ENCODE data around the gene ZNF433.

DNA sequence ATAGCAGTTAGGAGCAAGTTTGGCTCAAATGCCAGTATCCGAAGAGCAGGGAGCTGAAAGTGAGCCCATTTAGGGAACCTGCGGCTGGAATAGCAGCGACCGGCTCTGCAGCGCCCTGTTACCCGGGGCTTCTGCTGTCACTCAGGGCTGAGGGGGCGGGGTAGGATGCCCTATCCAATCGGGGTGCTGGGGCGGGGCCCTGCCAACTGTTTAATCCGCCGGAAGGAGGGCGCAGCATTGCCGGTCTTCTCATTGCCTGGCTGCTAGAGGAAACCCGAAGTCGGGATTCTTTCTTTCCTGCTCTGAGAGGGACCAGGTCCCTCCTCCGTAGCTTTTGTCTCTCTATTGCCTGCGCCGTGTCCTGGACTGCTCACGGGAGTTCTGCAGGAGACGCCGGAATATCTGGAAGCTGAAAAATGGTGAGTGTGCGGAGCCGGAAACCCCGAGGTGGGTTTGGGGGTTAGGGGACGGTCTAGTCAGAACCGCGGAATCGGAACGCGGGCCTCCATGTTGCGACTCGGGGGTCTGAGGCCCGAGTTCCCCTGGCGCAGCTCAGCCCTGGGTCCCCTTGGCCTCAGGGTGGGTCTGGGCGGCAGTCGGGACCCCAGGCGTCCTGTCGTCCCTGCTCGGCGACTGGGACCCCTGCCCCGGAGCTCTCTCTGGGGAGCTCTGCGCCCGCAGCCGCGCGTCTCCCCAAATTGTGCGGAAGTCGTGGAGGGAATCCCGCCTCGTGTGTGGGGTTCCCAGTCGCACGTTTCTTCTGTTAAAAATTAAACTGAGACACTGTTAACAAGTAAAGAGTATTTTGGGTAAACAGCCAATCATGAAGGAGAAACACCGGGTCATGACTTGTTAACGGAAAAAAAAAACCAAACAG lies 47.8 kb downstream of the ZNF433 start:
- no peak for TF ChIP-seq ZNF274 (IDR thresholded peaks at IDR 0.05; ENCODE audit: low read depth, low read length)
- no peak for TF ChIP-seq YY1 (IDR thresholded peaks at IDR 0.05; ENCODE audit: insufficient read depth, insufficient read length)
